Endothelial cell of umbilical vein (primary cell): ENCODE results near the gene LTBP1. TPM values are rescaled to one million over a fixed set of nuclear protein-coding genes. Genes with fewer than 3 reads are reported as not detected.
A peak's percentile ranks its signal among the peaks of the same experiment; 100 is the strongest.

Experiments used
- BruUV-seq: library from RNA; stranded (reverse); fragments of 400-500 nt; replicated peaks from 2 replicates; lab custom pipeline; 2021; lab: Mats Ljungman, UMichigan
- CTCF ChIA-PET: fragments of 300-600, 350-600 bp; sonication (Branson Sonifier 250); formaldehyde crosslinking; loops from one replicate; lab custom pipeline; 2021; ENCODE audit warnings: antibody characterized with exemption, inconsistent platforms; lab: Charles Lee
- POLR2A ChIA-PET: fragments of 300-600, 350-600 bp; sonication (Branson Sonifier 250); formaldehyde crosslinking; loops from one replicate; lab custom pipeline; 2021; ENCODE audit warnings: antibody characterized with exemption, inconsistent platforms; lab: Charles Lee
- DNase-seq: peaks from one replicate; pipeline ENCODE4 v3.0.0-alpha.2; 2011; ENCODE audit warnings: low read depth, low spot score
- FAIRE-seq: peaks from 2 replicates; lab custom pipeline; 2011; peaks lifted over from hg19 to GRCh38; lab: Jason Lieb, UNC
- H2AFZ ChIP-seq: 2 replicates; pipeline ENCODE4 v1.6.0; 2012; ENCODE audit warnings: low read depth, low read length, control low read depth, inconsistent platforms
- H3K27ac ChIP-seq: 2 replicates; pipeline ENCODE4 v1.5.1; 2011; ENCODE audit warnings: low read depth, mild to moderate bottlenecking, control low read depth, low read length, moderate library complexity; ENCODE audit not compliant: insufficient read depth
- H3K27me3 ChIP-seq, 2 experiments: 2 replicates each; pipeline versions ENCODE4 v1.6.0 to v1.6.1; 2011; ENCODE audit warnings: low read length in 2 of 2, mixed read lengths in 1 of 2; ENCODE audit not compliant: control insufficient read depth in 2 of 2, insufficient read depth in 2 of 2
- H3K36me3 ChIP-seq, 2 experiments: 2 replicates in 1 of 2; 3 replicates in 1 of 2; pipeline ENCODE4 v1.5.1; 2011; ENCODE audit warnings: low read length in 2 of 2, mild to moderate bottlenecking in 1 of 2, moderate library complexity in 1 of 2; ENCODE audit not compliant: control insufficient read depth in 2 of 2, insufficient read depth in 2 of 2; ENCODE audit errors: extremely low read depth in 1 of 2
- H3K4me1 ChIP-seq: 3 replicates; pipeline ENCODE4 v1.5.1; 2011; ENCODE audit warnings: mild to moderate bottlenecking, low read length; ENCODE audit not compliant: control insufficient read depth, insufficient read depth; ENCODE audit errors: extremely low read depth
- H3K4me2 ChIP-seq: 2 replicates; pipeline ENCODE4 v1.6.1; 2011; ENCODE audit warnings: low read length, control low read depth, mixed read lengths; ENCODE audit not compliant: insufficient read depth
- H3K4me3 ChIP-seq, 3 experiments: fragments of 200-600 bp in 1 of 3; sonication (generic), shearing (Covaris generic) in 1 of 3; replicated peaks in 1 of 3; 2 replicates each; pipeline ENCODE4 v1.5.1; 2011 to 2016; ENCODE audit warnings: control low read depth in 3 of 3, low read length in 3 of 3, mild to moderate bottlenecking in 2 of 3, inconsistent platforms in 1 of 3, low read depth in 1 of 3, moderate library complexity in 1 of 3; ENCODE audit not compliant: insufficient read depth in 1 of 3
- H3K79me2 ChIP-seq: 2 replicates; pipeline ENCODE4 v1.6.0; 2012; ENCODE audit warnings: low read length, inconsistent platforms; ENCODE audit not compliant: control insufficient read depth, insufficient read depth
- H3K9ac ChIP-seq: replicated peaks from 2 replicates; pipeline ENCODE3; 2011; ENCODE audit warnings: low read length, control low read depth; ENCODE audit not compliant: insufficient read depth; ENCODE audit errors: extremely low read depth
- H3K9me1 ChIP-seq: replicated peaks from 3 replicates; pipeline ENCODE4 v1.6.0; 2011; ENCODE audit warnings: mild to moderate bottlenecking, low read length; ENCODE audit not compliant: control insufficient read depth, insufficient read depth; ENCODE audit errors: extremely low read depth
- H3K9me3 ChIP-seq: replicated peaks from 2 replicates; pipeline ENCODE4 v1.5.1; 2012; ENCODE audit warnings: low read length, inconsistent platforms; ENCODE audit not compliant: control insufficient read depth, insufficient read depth
- H4K20me1 ChIP-seq: replicated peaks from 2 replicates; pipeline ENCODE3; 2011; ENCODE audit warnings: mild to moderate bottlenecking, low read length; ENCODE audit not compliant: control insufficient read depth, insufficient read depth; ENCODE audit errors: extremely low read depth
- CTCF ChIP-seq, 2 donors: IDR thresholded peaks; 1 replicate in 1 of 2; 2 replicates in 1 of 2; pipeline ENCODE4 v1.5.1; 2011; ENCODE audit warnings: low read length in 2 of 2, mild to moderate bottlenecking in 2 of 2, moderate library complexity in 2 of 2, control low read depth in 1 of 2, inconsistent platforms in 1 of 2, low read depth in 1 of 2; ENCODE audit not compliant: insufficient read depth in 1 of 2; ENCODE audit errors: extremely low read depth in 1 of 2
- EZH2 ChIP-seq: IDR thresholded peaks from 2 replicates; pipeline ENCODE4 v1.6.1; 2012; ENCODE audit warnings: borderline replicate concordance, low read depth, mild to moderate bottlenecking, moderate library complexity, low read length, inconsistent platforms; ENCODE audit not compliant: severe bottlenecking
- FOS ChIP-seq: IDR thresholded peaks from 2 replicates; pipeline ENCODE4 v1.6.1; 2011; ENCODE audit warnings: mild to moderate bottlenecking, low read length, moderate library complexity, borderline replicate concordance; ENCODE audit not compliant: insufficient read depth
- GATA2 ChIP-seq: IDR thresholded peaks from 2 replicates; pipeline ENCODE4 v1.7.0; 2011; ENCODE audit warnings: low read depth, mild to moderate bottlenecking, moderate library complexity, mixed read lengths, low read length; ENCODE audit not compliant: insufficient read length, insufficient read depth
- JUN ChIP-seq: IDR thresholded peaks from 2 replicates; pipeline ENCODE4 v1.6.1; 2011; ENCODE audit warnings: borderline replicate concordance, low read depth; ENCODE audit not compliant: insufficient read length, insufficient read depth
- MAX ChIP-seq: IDR thresholded peaks from 2 replicates; pipeline ENCODE4 v1.6.1; 2011; ENCODE audit not compliant: insufficient read depth, insufficient read length
- MYC ChIP-seq: IDR thresholded peaks from one replicate; pipeline ENCODE4 v1.6.1; 2011; ENCODE audit warnings: mild to moderate bottlenecking, low read depth, low read length
- POLR2A ChIP-seq: IDR thresholded peaks from 2 replicates; pipeline ENCODE4 v1.6.1; 2012; ENCODE audit warnings: low read depth, mild to moderate bottlenecking, control low read depth, low read length
- POLR2AphosphoS5 ChIP-seq: IDR thresholded peaks from 2 replicates; pipeline ENCODE4 v1.6.1; 2012; ENCODE audit warnings: low read depth, mild to moderate bottlenecking, control low read depth, low read length, moderate library complexity; ENCODE audit not compliant: insufficient read depth
- dilution Hi-C: fragments of 300-500 bp; cut with MboI; formaldehyde crosslinking; loops from one replicate; pipeline ENCODE4 v1.15.0; 2019; ENCODE audit warnings: low sequenced_read_pairs; ENCODE audit not compliant: extremely low pct_ligation_motif_present
- intact Hi-C: fragments of 100-400 bp; cut with micrococcal nuclease; formaldehyde crosslinking; loops from one replicate; pipeline ENCODE4 v1.10.0; 2022
- polyA plus RNA-seq, 4 experiments: library from polyadenylated mRNA; depleted of rRNA in 3 of 4; stranded (reverse) in 3 of 4; unstranded in 1 of 4; fragments of >200 nt; gene quantifications; 2 replicates each; pipeline versions ENCODE4 v1.2.1 to v1.2.3, GENCODE V29; 2011 to 2012; ENCODE audit warnings: missing spikeins in 1 of 4
- total RNA-seq: library from RNA; stranded (reverse); gene quantifications from 2 replicates; pipeline ENCODE4 v1.2.3, GENCODE V29; 2021

Gene LTBP1
- total and polyA plus RNA-seq, 2 donors (not counting 3 experiments of a cell fraction or from before 2014, with no cell fraction given) = 57.4 to 68.2 TPM

DNA sequence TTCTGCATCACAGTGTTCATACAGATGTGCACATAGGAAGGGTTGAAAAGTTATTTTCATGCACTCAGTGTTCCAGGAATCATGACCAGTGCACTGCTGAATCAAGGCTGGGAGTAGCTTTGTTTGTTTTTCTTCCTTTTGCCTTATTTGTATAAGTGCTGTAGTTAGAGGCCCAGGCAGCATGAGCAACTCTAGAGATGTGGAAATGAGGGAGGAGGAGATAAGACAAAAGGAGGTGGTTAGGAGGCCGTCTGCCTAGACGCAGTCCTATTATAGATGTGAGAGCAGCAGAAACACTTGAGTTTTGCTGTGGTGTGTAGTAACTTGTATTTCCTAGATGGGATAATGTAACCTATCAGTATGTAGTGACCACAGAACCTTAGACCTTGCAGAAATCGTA, 265.4 kb downstream of the LTBP1 start:
- H3K27me3 ChIP-seq = no peaks in the 10 kb centered on the region
- no peaks in the 10 kb centered on the region for H3K36me3 ChIP-seq
- H3K4me3 ChIP-seq = no peak overlapping the region
- POLR2A ChIA-PET = no interaction called here
- intact Hi-C loops (loop anchor here (1.0 to 5.0 kb wide), 4 partner anchors 45 to 130 kb away; no protein-coding TSS in a partner anchor), dilution Hi-C loops (no loop called here)
- BruUV-seq = no TSS peak
- H2AFZ ChIP-seq = no peak overlapping the region
- peaks cover 64% of the 10 kb centered on the region for H3K4me1 ChIP-seq
- CTCF ChIA-PET = interaction anchor here (0.6 to 1.0 kb wide), 5 partner anchors 62 to 184 kb away, joined by 3 read pairs; no protein-coding TSS in a partner anchor
- FAIRE-seq = peak; percentile 66
- H3K79me2 ChIP-seq = no peaks in the 10 kb centered on the region
- H4K20me1 ChIP-seq = no peaks in the 10 kb centered on the region
- no peaks in the 10 kb centered on the region for H3K9me3 ChIP-seq
- DNase-seq = peak; percentile 91
- TF ChIP-seq FOS (peak; percentile 16), GATA2 (peak; percentile 83), POLR2A (peak; percentile 45), EZH2 (no peak), MAX (no peak), CTCF (IDR thresholded peaks at IDR 0.05; ENCODE audit: extremely low read depth in 1 of 2, insufficient read depth in 1 of 2, low read depth in 1 of 2, low read length in 2 of 2) (no peak), JUN (no peak), POLR2AphosphoS5 (peak; percentile 66), MYC (no peak)
- H3K4me2 ChIP-seq = peak overlapping the region; percentile 11
- peak overlapping the region; percentile 70 for H3K9ac ChIP-seq
- peak overlapping the region; percentile 97 for H3K27ac ChIP-seq
- H3K9me1 ChIP-seq = no peaks in the 10 kb centered on the region
